Endothelial cell (in vitro differentiated cells): ENCODE data around the gene GRAMD2A. TPM values are rescaled to one million over a fixed set of nuclear protein-coding genes. Genes with fewer than 3 reads are reported as not detected.

Experiments used
- DNase-seq: peaks from one replicate; pipeline ENCODE4 v3.0.0; 2021; ENCODE audit warnings: low spot score
- H3K27ac Mint-ChIP-seq: one replicate; pipeline ENCODE4 v1.8.0; 2021; ENCODE audit warnings: mixed read lengths, inconsistent platforms; ENCODE audit not compliant: unreplicated experiment
- H3K27me3 Mint-ChIP-seq: one replicate; pipeline ENCODE4 v1.8.0; 2021; ENCODE audit warnings: mild to moderate bottlenecking, moderate library complexity, mixed read lengths, inconsistent platforms; ENCODE audit not compliant: unreplicated experiment
- H3K36me3 Mint-ChIP-seq: one replicate; pipeline ENCODE4 v1.8.0; 2021; ENCODE audit warnings: mild to moderate bottlenecking, low read depth, mixed read lengths, inconsistent platforms; ENCODE audit not compliant: unreplicated experiment
- H3K4me1 Mint-ChIP-seq: one replicate; pipeline ENCODE4 v1.8.0; 2021; ENCODE audit warnings: mild to moderate bottlenecking, mixed read lengths, inconsistent platforms; ENCODE audit not compliant: unreplicated experiment
- H3K4me3 Mint-ChIP-seq: one replicate; pipeline ENCODE4 v1.8.0; 2021; ENCODE audit warnings: mild to moderate bottlenecking, mixed read lengths, inconsistent platforms; ENCODE audit not compliant: unreplicated experiment
- H3K9me3 Mint-ChIP-seq: one replicate; pipeline ENCODE4 v1.8.0; 2021; ENCODE audit warnings: mixed read lengths, inconsistent platforms; ENCODE audit not compliant: unreplicated experiment
- total RNA-seq: library from RNA; stranded (reverse); fragmentation: NEBNext Ultra II Directional; extraction: Animal tissue kit (Norgen Biotek cat#: 25700); gene quantifications from one replicate; pipeline ENCODE4 v1.2.1, GENCODE V29; 2021; ENCODE audit not compliant: unreplicated experiment
- TF ChIP-seq, protein P1 (sequence below): fragments of 200-600 bp; sonication (generic); IDR thresholded peaks from one replicate; pipeline ENCODE4 v1.5.0; 2021; ENCODE audit warnings: antibody characterized with exemption; ENCODE audit not compliant: unreplicated experiment

GRAMD2A gene
- total RNA-seq, 1 donor from 2014 or later = 0.31 TPM

GRCh38 chr15:72231066-72231832 lies 33.7 kb upstream of the GRAMD2A start, which contains the start of gene PKM:
PKM (minus strand) TSS chr15:72231190; CDS start chr15:72219097, 12,093 bp downstream.
- no peaks in the 10 kb centered on the region for H3K9me3 Mint-ChIP-seq
- H3K4me3 Mint-ChIP-seq = peak within 1 kb of the TSS; percentile 99
- peak; percentile 97 for DNase-seq
- peaks cover 41% of the 10 kb centered on the region for H3K4me1 Mint-ChIP-seq
- H3K27ac Mint-ChIP-seq = peak within 1 kb of the TSS; percentile 98
- TF ChIP-seq, protein P1, sequence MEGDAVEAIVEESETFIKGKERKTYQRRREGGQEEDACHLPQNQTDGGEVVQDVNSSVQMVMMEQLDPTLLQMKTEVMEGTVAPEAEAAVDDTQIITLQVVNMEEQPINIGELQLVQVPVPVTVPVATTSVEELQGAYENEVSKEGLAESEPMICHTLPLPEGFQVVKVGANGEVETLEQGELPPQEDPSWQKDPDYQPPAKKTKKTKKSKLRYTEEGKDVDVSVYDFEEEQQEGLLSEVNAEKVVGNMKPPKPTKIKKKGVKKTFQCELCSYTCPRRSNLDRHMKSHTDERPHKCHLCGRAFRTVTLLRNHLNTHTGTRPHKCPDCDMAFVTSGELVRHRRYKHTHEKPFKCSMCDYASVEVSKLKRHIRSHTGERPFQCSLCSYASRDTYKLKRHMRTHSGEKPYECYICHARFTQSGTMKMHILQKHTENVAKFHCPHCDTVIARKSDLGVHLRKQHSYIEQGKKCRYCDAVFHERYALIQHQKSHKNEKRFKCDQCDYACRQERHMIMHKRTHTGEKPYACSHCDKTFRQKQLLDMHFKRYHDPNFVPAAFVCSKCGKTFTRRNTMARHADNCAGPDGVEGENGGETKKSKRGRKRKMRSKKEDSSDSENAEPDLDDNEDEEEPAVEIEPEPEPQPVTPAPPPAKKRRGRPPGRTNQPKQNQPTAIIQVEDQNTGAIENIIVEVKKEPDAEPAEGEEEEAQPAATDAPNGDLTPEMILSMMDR = no peak
- H3K36me3 Mint-ChIP-seq = peaks cover 4% of the 10 kb centered on the region
- peaks cover 10% of the 10 kb centered on the region for H3K27me3 Mint-ChIP-seq

- Mint-ChIP-seq H3K4me1 (peaks cover 46% of the 10 kb centered on the region), H3K36me3 (peaks cover 9% of the 10 kb centered on the region), H3K27ac (peak overlapping the region; percentile 98), H3K27me3 (peaks cover 10% of the 10 kb centered on the region), H3K4me3 (peak overlapping the region; percentile 99), H3K9me3 (no peaks in the 10 kb centered on the region)
- TF ChIP-seq, protein P1 = no peak
- peak; percentile 90 for DNase-seq
Observed at GRCh38 chr15:72230197-72231065, 32.8 kb upstream of the GRAMD2A start.

DNA sequence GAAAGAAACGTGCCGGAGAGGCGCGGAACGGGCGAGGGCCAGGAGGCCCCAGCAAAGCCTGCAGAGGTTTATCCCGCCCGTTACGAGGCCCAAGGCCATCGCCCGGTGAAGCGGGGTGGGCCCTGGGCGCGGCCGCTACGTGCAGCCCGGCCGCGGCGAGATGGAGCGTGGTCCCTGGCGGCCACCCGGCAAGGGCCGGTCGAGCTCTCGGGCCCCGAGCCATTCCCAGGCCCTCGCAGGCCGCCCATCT lies 32.3 kb upstream of the GRAMD2A start:
- peaks cover 46% of the 10 kb centered on the region for H3K4me1 Mint-ChIP-seq
- H3K4me3 Mint-ChIP-seq = peak overlapping the region; percentile 99
- peaks cover 9% of the 10 kb centered on the region for H3K36me3 Mint-ChIP-seq
- no peak for DNase-seq
- H3K9me3 Mint-ChIP-seq = no peaks in the 10 kb centered on the region
- TF ChIP-seq, protein P1 = no peak
- peak overlapping the region; percentile 97 for H3K27ac Mint-ChIP-seq
- H3K27me3 Mint-ChIP-seq = peaks cover 10% of the 10 kb centered on the region

DNA sequence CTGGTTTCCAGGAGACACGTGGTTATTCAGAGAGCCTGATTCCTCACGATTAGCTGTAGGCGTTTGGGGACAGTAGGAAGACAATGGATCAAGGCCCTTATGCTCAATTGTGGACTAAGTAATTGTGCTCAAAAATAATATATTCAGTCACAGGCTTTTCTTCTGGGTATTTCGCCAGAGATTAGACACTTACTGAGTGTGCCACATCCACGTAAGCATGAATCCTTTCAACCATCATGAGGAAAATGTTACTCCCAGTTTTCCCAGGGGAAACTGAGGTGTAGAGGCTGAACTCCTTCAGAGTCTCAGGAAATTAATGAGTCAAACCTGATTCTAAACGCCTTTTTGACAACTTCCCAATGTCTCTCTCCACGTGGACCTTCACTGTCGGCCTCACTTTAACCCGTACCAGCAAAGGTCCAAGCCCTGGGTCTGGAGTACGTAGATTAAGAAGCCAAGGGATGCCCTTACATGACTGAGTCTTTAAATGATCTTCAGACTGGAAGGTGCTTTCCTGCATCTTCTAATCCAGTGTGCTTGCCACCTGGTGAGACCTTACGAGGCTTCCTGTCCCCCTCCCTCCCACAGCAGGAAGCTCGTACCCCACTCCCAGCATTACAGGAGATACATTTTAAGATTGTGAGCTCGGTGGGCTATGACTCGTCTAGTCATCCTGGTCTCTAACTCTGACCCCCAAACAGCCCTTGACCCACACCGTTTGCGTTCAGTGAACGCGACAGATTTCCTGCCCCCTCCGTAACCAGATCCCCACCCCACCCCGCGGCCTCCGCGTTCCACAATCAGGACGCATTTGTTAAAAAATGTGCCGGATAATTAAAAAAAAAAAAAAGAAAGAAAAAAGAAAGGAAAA lies 31.7 kb upstream of the GRAMD2A start:
- H3K27me3 Mint-ChIP-seq = peaks cover 10% of the 10 kb centered on the region
- H3K36me3 Mint-ChIP-seq = peaks cover 9% of the 10 kb centered on the region
- peaks cover 46% of the 10 kb centered on the region for H3K4me1 Mint-ChIP-seq
- peak overlapping the region; percentile 99 for H3K4me3 Mint-ChIP-seq
- TF ChIP-seq, protein P1 = no peak
- no peak for DNase-seq
- H3K27ac Mint-ChIP-seq = peak overlapping the region; percentile 97
- H3K9me3 Mint-ChIP-seq = no peaks in the 10 kb centered on the region
